Upper lobe of left lung (tissue), 4 donors: ENCODE results near the gene ZP2.

Source experiments
- CTCF ChIP-seq, 6 experiments: fragments of 450-650 bp in 4 of 6; fragments of 200-600 bp in 2 of 6; sonication (generic) in 2 of 6; IDR thresholded peaks; one replicate each; pipeline ENCODE4 v1.5.1; 2016 to 2019; ENCODE audit warnings: antibody characterized with exemption in 6 of 6
- EP300 ChIP-seq, 4 donors: sonication (generic); formaldehyde crosslinking; IDR thresholded peaks; one replicate each; pipeline ENCODE4 v1.5.1; 2017; ENCODE audit warnings: antibody characterized with exemption in 4 of 4, control low read depth in 2 of 4
- POLR2A ChIP-seq, 4 donors: fragments of 450-650 bp; IDR thresholded peaks; one replicate each; pipeline ENCODE4 v1.5.1; 2016 to 2017; ENCODE audit warnings: antibody characterized with exemption in 4 of 4, mild to moderate bottlenecking in 2 of 4
- POLR2AphosphoS5 ChIP-seq, 2 donors: sonication (generic); formaldehyde crosslinking; IDR thresholded peaks; one replicate each; pipeline ENCODE4 v1.5.1; 2017; ENCODE audit warnings: antibody characterized with exemption in 2 of 2

GRCh38 chr16:21223787-21224186 lies 12.4 kb upstream of the ZP2 start:
- TF ChIP-seq POLR2A (IDR thresholded peaks at IDR 0.05) (no peak), EP300 (IDR thresholded peaks at IDR 0.05) (no peak), CTCF (IDR thresholded peaks at IDR 0.05) (no peak), POLR2AphosphoS5 (IDR thresholded peaks at IDR 0.05) (no peak)
